Measurements from ENCODE around the gene FKBP9.
"Not testable (repeated sequence)": the region's sequence is repeated elsewhere in the genome, so short reads cannot be mapped to it uniquely, and the experiment has no call there.

The FKBP9 gene
- total RNA-seq, result 0 to 0.54 (median 0.15) reads per million in 4 experiments

DNA sequence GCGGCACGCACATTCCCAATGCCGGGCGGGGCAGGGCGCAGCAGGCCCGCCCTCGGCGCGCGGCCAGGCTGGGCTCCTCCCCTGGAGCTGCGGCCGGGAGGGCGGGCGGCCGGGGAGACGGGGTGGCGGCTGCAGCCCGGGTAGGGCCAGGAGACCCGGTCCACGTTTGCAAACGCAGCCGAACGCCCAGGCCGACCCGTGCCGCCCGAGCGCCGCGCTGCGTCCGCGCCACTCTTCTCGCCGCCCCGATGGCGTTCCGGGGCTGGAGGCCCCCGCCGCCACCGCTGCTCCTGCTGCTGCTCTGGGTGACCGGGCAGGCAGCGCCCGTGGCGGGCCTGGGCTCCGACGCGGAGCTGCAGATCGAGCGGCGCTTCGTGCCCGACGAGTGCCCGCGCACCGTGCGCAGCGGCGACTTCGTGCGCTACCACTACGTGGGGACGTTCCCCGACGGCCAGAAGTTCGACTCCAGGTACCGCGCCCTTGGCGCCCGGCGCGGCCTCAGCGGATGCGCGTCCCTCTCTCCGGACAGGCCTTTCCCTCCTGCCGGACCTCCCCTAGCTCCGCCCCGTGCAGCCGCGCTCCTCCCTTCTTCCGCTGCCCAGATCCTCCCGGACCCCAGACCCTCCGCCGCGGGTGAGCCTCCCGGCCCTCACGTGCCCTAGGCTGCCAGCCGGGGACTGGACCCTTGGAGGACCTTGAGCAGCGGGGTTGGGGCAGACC, at the start of gene FKBP9:
Gene FKBP9, plus strand, starts transcription at position 115 of the 720 bp plus-strand sequence. Its CDS starts 134 bp downstream, at position 249.
- DNase-seq, result no peak

GRCh38 chr7:32910195-32910594, 47.0 kb upstream of the FKBP9 start:
- no peak for DNase-seq

DNA sequence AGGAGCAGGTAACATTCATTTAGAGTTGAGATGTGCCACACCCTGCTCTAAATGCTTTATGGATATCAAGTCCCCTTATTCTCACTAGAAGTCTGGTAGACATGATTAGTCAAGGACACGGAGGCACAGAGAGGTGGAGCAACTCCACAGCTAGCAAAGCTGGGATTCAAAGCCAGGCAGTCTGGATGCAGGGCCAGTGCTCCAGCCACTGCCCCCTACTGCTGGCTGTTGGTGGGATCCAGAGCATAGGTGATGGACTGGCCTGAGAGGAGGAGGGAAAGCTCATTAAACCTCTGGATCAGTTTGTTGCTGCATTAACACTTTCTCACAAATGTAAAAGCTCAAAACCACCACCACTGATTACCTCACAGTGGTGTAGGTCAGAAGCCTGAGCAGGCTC, 43.1 kb upstream of the FKBP9 start:
- DNase-seq, result no peak

GRCh38 chr7:32915041-32915536, 42.2 kb upstream of the FKBP9 start:
- DNase-seq, result no peak

GRCh38 chr7:32916006-32916405, 41.2 kb upstream of the FKBP9 start:
- no peak for DNase-seq

- DNase-seq, result not testable (repeated sequence)
These were observed 40.2 kb upstream of the FKBP9 start for GRCh38 chr7:32916994-32917393.

GRCh38 chr7:32921896-32922295, 35.3 kb upstream of the FKBP9 start:
- DNase-seq, result no peak

GRCh38 chr7:32928785-32929298, 28.4 kb upstream of the FKBP9 start:
- DNase-seq, result no peak

GRCh38 chr7:32929430-32930143, 27.7 kb upstream of the FKBP9 start:
- DNase-seq, result no peak

DNA sequence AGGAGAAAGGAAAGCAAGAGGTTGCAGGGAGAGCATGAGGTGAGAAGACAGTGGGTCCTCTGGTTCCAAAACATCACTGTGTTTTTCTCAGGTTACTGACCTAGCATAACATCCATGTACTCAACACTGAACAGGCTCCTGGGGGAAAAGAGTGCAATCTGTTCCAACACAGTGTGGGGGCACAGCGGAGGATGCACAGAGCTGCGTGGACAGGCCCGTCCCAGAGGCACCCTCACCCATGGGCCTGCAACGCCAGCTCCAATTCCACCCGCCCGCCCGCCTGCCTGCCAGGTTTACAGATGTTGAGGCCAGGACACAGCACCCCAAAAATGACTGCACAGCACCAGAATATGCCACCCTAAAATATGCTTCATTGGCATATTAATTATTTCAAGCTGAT, 26.9 kb upstream of the FKBP9 start:
- DNase-seq, result no peak

DNA sequence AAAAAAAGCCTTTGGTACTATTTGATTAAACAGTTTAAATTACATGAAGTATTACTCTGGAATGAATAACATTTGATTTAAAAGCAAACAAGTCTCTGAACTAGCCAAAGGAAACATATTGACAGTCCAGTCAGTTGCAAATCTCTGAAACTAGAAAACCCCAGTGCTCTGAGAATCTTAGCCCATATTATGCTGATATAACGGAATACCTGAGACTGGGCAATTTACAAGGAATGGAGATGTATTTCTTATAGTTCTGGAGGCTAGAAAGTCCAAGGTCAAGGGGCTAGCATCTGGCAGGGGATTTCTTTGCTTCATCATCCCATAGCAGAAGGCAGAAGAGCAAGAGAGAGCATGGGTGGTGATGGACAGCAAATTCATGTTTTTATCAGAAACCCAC, 21.7 kb upstream of the FKBP9 start:
- DNase-seq, result no peak

- DNase-seq, result no peak
These were observed 20.6 kb upstream of the FKBP9 start for GRCh38 chr7:32936689-32937088.

- DNase-seq, result no peak
These were observed 19.7 kb upstream of the FKBP9 start for GRCh38 chr7:32937344-32938174.

DNA sequence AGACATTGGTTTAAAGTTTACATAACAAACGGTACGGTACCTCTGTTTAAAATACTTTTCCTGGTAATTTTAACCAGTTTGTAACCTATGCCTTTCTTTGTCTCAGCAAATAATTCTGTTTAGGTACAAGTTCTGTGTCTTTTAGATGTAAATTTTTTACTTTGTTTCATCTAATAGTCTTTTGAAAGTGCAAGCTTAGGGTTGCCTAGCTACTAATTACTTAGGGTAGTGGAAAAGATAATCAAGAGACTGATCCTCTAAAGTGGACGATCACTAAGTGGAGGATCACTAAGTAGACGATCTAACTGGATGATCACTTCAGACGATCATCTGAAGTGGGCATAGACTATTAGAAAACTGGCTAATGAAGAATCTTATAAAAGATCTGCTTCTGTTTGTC, 16.1 kb upstream of the FKBP9 start:
- DNase-seq, result no peak

DNA sequence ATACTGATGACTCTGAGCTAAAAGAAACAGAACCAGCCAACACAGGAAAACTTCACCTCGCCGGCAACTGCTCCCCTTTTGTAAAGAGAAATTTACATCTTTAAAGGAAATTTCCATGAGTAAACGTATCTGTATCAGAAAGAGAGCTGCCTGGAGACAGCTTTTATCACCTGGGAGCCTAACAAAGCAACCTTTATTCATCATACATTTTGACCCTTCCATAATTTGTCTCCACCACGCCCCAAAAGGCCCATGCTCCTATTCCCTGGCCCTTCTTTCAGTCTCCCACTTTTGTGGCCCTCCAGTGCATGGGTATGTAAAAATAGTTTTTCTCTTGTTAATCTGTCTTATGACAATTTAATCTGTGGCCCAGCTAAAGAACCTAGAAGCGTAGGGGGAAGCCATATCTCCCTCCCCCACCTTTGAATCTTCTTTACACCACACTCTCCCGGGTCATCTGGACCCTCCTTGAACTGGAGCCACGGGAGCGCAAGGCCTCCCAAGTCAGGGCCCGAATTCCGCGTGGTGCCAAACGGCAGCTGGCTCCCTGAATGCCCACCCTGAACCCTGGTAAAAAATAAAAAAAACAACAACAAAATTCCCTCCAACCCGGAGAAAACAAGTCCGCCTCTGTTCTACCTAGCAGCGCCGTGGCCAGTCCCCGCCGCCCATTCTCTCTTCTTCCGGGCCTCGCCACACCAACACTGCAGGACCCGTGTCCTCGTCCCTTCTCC, 15.4 kb upstream of the FKBP9 start:
- no peak for DNase-seq

DNA sequence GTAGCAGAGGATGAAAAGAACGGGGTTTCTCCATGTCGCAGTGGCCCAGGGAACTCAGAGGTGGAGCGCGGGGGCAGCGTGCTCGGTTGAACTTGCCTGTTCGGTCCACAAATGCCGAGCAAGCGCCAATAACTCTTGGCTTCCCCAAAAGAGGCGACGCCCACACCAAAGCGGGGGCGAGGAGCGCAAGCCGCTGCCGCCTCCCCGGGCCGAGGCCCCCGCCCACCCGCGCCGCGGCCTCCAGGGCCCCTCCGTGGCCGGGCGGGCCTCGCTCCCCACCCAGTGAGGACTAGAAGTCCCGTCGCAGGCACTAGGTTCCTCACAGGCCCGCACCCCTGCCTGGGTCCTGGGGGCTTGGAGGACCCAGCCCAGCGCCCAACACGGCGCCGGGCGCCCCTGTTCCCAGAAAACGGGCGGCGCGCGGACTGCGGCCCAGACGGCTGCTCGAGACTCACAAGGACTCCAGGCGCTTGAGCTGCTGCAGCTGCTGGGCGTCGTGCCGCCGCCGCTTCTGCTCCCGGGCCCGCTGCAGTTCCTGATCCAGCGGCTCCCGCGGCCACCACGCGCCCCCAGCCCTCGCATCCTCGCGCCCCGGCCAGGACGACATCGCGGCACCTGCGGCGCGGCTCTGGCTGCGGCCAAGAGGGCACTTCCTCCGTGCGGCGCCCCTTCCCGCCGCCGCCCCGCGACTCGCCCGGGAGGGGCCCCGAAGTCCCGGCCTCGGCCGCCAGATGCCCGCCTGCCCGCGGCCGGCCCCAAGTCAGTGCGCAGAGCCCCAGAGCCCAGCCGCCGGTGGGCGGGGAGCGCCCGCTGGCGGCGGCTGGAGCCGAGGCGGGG, 14.6 kb upstream of the FKBP9 start:
- peak; percentile 31 for DNase-seq

GRCh38 chr7:32943252-32944030, 13.8 kb upstream of the FKBP9 start:
- DNase-seq, result no peak

GRCh38 chr7:32947420-32947983, 9.7 kb upstream of the FKBP9 start:
- no peak for DNase-seq

DNA sequence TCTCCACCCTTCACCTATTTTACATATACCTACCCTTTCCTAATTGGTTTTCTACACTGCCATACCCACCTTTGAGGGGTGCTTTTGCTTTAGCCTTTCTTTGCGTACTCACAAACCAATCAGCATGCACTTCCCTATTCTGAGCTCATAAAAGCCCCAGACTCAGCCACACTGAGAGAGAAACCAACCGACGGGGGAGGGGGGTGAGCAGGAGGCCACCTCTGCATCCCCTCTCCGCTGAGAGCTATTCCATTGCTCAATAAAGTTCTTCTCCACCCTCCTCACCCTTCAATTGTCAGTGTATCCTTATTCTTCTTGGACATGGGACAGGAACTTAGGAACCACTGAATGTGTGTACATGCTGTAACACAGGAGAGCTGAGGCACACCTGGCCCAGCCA, 9.0 kb upstream of the FKBP9 start:
- DNase-seq, result no peak

- DNase-seq, result no peak
These were observed 4.4 kb upstream of the FKBP9 start for GRCh38 chr7:32952876-32953275.
